Measurements from ENCODE around the gene ABCC11.
A peak's percentile ranks its signal among the peaks of the same experiment; 100 is the strongest.

ABCC11 gene

DNA sequence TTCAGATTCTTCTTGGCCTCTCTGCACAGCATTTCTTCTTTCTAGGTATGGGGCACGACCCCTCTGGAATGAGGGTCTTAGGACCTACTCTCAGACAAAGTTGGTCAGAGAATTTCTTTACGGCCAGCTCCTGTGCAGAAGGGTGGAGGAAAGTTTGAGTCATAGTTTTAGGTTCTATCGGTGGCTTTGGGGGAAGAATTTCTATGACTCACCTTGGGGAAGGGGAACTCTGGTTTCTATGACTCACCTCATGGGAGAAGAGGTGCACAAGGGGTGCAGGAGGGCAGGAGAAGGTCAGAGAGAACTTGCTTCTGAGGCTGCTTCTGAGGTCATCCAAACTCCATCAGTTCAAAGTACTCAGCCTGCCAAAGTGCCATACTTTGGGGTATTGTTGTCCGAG lies 89.0 kb downstream of the ABCC11 start:
- DNase-seq: no peak

DNA sequence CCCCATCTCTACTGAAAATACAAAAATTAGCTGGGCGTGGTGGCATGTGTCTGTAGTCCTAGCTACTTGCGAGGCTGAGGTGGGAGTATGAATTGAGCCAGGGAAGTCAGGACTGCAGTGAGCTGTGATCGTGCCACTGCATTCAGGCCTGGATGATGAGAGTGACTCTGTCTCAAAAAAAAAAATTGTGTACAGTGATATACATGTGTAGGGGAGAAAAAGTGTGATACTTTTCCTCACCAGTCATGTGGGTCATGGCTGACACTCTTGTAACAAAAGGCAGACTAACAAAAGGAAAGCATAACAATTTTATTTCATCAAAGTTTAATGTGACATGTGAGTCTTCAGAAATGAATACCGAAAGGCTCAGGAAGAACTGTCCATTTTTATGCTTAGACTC lies 89.5 kb downstream of the ABCC11 start:
- no peak for DNase-seq

DNA sequence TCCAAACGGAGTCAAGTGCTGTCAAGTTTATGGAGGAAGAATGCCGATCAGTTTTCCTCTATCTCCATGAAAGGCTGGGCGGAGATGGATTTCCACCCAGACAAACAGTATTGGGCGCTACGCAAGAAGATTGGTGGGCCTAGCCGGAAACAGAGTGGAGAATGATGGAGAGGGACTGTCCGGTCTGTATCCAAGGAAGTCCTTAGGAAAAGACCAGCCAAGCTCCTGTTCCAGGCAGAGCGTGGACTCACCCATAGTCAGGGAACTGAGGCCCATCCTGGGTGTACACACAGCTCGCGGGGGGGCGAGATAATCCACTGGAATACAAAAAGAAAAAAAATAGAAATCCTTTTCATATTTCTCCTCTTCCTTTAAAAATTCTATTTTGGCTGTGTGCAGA lies 90.0 kb downstream of the ABCC11 start:
- no peak for DNase-seq

DNA sequence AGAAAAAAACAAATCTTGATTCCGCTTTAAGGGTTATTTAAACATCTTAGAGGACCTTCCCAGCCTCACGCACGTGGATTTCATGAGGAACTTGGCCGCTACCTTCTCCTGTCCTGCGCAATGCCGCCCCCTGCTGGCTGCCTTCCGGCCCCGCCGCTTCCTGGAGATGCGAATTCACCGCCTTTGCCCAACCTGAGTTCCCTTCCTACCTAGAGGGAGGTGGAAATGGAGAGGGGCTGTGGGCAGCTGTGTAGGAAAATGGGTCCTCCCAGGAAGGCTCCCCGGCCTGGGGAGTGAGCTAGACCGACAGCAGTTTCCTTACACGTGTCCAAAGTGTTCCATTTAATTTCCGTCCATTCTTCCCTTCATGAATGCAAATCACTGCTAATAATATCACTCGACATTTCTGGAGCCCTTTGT lies 90.5 kb downstream of the ABCC11 start:
- peak; percentile 49 for DNase-seq

DNA sequence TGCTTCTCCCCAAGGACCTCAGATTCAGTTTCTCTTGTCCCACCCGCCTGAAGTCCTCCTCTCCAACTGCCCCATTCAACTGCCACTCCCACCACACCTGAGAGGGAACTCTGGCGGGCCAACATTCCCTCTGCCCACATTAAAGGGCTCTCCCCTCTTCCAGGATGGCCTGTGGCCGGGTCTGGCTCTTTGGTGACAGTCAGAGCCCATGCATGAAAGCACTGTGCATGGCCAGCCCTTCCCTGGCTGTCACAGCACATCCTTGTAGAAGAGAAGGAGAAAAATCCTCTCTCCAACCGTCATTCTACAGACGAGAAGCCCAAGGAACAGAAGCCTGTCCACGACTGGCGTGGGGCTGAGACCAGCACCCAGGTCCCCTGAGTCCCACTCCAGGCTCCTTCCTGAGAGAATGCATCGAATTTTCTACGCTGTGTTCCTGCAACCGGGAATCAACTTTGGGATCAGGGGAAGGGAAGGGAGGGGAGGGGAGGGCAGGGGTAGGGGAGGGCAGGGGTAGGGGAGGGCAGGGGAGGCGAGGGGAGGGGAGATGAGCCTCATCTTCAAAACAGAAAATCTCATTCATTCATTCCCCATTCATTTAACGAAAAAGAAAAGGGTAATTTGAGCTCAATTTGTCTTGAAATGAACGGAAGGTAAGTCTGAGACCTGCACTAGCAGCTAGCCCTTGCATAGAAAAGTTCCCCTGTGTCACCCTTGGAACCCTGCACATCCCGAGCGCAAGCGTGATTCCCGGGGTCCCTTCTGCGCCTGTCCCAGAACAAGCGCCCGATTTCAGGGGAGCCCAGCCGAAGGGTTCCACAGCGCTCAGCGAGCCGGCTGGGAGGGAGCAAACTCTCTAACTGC lies 91.2 kb downstream of the ABCC11 start, which contains the start of gene ABCC12:
TSS of gene ABCC12 (minus strand) at position 68 of the 864 bp plus-strand sequence. CDS start 9,569 bp downstream, outside the sequence.
- DNase-seq: no peak

DNA sequence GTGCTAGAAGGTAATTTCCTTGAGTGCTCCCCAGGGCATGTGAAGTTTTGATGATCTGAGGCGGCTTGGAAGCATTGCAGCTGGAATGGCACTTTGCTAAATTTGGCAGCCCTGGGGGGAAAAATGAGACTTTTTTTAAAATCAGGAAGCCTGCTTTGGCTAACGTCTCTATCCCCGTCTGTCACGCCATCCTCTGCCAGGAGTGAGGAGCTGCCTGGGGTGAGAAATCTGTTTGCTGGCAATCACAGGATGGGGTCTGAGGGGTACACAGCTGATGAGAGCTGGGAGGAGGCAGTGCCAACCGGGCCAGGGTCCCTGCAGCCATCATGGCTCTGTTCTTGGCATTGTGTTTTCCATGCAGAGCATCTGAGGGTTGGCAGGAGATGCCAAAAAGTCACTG lies 93.6 kb downstream of the ABCC11 start:
- DNase-seq: no peak

DNA sequence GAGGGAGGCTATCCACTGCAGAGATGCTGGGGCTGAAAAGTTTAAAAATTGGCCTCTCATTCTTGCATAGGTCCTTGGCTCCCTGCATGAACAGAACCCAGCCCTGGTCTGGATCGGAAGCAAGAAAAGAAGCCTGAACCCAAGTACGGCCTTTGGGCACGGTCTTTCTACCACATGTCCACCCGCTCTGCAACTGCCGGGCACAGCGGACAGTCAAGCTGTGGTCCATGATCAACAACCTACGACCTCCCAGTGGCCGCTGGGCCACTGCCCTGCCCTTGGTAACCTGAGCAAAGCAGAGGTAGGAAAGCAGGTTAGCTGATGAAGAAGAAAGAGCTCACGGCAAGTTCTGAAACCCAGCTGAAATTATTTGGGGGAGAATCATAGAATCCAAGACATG lies 95.1 kb downstream of the ABCC11 start:
- no peak for DNase-seq

DNA sequence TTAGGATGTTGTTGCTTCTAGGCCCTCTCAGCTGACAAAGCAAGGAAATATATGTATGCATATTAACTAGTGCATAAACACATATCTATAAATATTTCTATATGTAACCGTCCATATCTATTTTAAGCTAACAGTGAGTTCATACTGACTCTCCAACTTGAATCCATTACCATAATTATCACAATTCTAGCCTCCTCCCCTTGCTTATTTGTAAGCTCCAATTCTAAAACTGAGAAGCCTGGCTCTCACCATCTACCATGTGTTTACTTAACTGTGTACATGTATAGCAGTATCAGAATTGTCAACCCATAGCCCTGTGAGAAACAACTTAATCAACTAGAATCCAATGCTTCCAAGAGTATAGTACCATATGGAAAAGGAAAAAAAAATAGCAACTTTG lies 96.6 kb downstream of the ABCC11 start:
- no peak for DNase-seq

DNA sequence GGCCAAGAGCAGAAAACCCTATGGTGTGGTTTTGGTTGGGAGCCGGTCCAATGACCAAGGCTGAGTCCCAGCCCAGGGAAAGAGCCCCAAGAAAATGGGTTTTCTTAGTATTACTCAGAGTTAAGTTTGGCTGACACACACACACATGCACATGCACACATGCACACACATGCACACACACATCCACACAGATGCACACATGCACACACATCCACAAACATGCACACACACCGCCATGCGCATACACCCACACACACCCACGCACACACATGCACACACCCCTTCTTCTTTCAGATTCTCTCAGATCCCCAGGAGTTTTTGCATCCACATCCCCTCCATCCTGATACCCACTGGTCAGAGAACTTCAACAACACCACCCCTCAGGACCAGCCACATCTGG lies 100.6 kb downstream of the ABCC11 start:
- DNase-seq: no peak

DNA sequence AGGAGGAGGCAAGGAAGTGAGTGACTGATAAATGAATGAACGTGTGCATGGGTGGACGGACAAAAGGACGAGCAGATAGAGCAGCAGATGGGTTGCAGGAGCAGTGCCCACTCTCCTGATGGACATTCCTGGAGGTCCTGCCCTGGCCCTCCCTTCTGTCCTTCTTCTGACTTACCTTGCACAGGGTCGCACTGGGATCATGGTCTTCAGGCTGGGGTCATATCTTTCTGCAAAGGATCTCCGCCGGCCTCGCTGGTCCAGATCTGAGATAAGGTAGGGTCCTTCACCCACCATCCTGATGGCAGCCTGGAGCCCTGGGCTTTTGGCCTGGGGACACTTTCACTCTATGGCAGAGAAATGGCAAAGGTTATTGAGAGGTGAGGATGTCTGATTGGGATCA lies 101.2 kb downstream of the ABCC11 start:
- DNase-seq: no peak

DNA sequence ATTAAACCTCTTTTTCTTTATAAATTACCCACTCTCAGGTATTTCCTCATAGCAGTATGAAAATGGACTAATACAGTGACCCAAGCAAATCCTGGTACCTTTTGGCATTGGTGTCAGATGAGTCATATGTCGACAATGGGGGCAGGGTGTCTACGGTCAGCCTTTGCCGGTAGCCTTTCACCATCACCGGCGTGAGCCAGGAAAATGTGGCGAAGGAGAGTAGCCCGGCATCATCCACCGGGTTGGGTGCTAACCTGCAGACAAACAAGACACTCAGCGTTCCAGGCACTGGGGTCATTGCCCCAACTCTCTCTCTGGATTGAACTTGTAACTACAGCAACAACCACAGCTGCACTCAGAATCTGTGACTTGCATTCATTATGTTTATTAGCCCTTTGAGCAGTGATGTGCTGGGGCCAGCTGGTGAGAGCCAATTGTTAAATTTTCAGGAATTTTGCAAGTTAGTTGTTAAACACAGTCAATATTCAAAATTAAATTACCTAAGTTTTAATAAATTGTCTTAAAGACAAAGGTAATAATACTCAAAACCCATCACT lies 103.4 kb downstream of the ABCC11 start:
- no peak for DNase-seq

DNA sequence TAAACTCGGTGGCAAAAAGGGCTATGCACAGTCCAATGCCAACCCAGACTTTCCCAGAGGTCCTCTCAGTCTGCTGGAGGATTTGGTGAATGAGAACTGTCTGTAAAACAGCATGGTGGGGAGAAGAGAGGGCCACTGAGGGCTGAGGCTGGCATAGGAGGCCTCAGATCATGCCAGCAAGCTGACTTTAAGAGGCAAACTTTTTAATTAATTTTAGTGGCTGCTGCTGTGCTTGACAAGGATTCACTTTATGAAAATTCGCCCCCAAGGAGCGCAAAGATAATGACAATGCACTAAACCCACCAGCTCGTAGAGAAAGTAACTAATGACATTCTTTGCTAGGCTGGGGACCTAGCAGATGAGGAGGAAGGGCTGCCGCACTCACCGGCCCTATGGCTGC lies 106.5 kb downstream of the ABCC11 start:
- no peak for DNase-seq

DNA sequence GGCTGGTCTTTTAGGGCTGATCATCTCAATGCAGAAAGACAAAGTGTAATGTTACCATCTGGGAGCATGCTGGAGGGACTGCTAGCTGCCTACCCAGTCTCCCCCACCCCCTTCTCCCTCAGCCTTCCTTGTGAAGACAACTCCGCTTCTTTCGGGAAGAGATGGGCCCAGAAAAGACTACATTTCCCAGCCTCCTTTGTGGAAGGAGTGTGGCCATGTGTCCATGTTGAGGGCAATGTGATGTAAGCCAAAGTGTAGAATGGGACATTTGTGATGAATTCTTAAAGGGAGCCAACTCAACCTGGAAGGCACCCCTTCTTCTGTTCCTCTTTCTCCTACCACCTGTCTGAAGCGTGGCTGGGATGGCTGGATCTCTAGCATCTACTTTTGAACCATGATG lies 107.8 kb downstream of the ABCC11 start:
- DNase-seq: no peak

DNA sequence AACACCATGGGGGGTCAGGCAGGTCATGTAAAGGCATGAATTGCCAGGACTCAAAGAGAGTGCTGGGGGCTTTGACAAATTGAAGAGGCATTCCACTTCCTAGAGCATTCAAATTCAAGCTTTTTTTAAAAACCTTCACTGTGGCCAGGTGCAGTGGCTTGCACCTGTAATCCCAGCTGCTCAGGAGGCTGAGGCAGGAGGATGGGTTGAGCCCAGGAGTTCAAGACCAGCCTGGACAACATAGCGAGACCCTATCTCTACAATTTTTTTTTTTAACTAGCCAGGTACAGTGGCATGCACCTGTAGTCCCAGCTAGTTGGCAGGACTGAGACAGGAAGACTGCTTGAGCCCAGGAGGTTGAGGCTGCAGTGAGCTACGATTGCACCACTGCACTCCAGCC lies 108.8 kb downstream of the ABCC11 start:
- DNase-seq: no peak

DNA sequence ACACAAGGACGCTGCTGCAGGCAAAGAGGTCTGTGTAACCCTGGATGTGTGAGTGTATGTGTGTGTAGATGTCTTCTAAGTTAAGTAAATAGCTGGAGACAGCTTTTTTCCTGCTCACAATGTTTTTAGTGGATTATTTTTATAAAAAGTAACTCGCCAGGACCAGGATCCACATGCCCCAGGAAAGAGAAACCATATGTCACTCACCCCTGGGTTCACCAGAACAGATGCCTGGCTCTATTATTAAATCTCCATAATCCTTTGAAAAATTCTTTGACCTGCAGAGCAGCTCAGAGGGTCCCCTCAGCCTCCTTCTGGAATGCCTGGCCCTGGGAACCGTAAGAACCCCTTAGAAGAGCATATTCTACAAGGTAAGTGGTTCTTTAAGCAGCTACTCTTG lies 109.5 kb downstream of the ABCC11 start:
- DNase-seq: no peak

DNA sequence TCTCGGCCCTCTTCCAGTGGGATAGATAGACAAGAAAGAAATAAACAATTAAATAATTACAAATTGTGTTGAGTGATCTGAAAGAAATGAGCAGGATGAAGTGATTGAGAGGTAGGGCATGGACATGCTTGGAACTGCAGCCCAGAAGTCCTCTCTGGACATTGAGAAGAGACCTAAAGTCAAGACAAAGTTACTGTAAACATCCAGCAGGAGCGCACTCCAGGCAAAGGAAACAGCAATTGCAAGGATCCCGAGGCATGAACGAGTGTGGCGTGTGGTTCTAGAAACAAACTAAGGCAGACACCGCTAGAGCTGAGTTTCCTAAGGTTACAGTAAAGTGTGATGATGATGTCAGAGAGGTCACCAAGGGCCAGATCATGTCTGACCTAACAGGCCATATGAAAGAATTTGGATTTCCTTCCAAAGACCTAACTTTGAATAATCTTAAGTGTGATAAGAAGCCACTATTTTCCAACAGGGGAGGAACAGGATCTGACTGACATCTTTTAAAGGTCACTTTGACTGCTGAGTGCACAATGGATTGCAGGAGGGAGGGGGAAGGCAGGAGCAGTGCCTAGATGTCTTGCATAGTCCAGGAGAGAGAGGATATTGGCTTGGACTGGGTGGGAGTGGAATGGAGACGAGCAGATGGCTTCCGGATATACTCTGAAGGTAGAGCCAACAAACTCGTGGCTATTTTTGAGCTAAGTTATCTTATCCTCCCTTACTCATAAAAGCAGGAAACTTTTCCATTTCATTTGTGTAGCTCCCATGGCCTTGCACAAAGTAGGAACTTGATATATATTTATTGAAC lies 110.6 kb downstream of the ABCC11 start:
- DNase-seq: no peak

DNA sequence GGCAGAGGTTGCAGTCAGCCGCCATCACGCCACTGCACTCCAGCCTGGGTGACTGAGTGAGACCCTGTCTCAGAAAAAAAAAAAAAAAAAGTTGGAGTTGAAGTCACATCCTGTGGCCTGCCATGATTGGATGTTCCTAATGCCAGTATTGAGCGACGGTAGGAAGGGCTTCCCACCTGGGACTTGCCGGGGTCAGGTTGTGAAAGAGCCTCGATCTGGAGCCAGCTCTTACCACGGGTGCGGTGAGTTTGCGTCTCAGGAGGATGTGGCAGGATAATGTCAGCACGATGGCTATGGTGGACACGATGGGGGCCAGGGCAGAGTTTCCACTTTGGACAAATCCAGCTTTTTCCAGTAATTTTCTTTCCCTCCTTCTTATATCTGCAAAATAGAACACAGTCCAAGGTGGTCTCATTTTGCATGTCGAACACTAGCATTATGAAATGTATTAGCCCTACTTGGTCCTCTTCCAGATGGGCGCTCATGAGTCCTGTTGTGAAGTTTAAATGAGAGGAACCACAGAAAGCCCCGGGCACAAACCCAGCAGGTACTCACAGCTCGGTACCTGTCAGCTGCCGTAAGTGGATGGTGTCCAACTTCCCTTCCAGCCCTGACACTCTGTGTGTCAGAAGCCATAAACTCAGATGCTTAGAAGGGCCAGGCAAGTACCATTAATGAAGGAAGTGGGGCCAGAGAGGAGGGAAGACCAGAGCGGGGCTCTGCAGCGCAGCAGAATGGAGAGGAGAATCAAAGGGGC lies 113.7 kb downstream of the ABCC11 start:
- DNase-seq: no peak

DNA sequence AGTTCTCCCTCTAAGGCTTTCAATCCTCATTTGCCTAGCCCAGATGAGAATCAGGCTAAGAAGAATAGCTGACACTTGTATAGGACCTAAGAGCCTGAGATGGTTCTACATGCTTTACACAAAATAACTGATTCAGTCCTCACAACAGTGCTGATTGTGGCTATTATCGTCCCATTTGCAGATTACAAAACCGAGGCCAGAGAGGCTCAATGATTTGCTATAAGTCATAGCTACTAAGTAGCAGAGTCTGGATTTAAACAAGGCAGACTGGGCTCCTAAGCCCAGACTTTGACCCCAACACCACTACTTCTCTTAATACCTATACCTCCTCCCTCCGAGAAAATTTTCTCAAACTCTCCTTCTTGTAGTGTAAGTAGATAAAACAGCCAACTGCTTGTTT lies 114.6 kb downstream of the ABCC11 start:
- no peak for DNase-seq

DNA sequence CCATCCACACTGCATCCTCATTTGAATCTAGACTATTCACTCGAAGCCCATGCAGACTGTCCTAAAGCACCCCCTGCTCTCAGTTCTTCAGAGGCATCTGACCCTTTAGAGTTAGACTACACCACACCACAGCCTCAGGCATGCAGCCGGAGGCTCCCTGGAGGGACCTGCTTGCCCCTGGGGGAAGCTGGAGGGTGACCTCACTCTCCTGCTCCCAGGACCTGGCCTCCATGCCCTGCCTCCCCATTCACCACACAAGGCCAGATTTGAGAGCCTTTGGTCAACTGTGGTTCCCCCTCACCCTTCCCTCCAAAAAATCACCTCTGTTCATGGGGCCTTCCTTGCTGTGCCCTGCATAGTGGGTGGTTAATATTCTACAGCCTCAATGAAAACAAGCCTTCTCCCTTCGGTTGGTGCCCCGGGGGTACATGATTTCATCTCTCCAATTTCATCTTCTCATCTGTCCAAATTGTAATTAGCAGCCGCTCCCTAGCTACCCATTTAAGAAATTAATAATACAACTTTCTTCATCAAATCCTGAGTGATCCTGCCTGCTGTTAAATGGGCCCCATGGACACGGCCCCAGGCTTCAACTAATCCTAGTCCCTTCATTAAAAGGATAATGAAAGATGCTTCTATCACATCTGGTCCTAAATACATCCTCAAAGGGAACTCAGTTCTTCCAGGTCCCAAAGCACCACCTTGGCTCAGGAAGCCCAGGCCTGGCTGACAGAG lies 116.0 kb downstream of the ABCC11 start:
- no peak for DNase-seq

DNA sequence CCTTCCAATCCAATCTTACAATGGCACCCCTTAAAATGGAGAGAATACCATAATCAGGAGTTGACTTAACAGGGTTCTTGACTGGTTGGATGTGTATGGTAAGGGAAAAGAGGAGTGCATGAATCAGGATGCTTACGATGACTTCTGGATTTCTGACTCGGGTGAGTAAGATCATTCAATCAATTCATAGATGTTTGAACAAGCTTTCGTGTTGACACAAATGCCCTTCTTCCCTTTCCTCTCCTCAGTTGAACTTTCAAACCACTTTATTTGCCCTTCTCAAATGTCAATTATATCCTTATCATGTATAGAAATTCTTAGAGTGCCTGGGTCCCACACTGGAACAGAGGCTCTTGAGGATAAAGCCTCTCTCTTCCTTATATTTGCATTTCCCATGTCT lies 117.4 kb downstream of the ABCC11 start:
- no peak for DNase-seq

DNA sequence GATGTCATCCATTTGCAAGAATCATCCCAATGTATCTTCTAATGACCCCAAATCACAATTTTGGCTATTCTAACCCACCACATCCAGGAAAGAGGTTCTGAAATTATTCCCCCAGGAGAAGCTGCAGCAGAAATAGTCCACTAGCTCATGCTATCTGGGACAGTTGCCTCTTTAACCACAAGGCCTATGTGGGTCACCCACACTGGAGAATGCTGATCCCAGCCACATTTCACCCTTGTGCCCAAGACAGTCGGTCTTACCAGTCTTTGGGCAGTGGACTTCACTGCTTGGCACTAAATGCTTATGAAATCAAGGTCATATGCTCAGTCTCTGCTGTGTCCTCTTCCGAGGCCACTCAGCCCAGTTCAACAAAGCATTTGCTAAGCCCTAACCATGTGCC lies 118.6 kb downstream of the ABCC11 start:
- no peak for DNase-seq
